GM19395 (cell line): ENCODE results near the gene HBG2.
"Not testable (repeated sequence)": the region's sequence is repeated elsewhere in the genome, so short reads cannot be mapped to it uniquely, and the experiment has no call there.

ENCODE experiments used
- ATAC-seq: cut with Tn5 transposase; IDR thresholded peaks from one replicate; pipeline ENCODE4 v1.9.1; 2021; ENCODE audit warnings: mild to moderate bottlenecking, moderate library complexity; ENCODE audit not compliant: unreplicated experiment

The HBG2 gene

GRCh38 chr11:5250543-5251204 lies 3.9 kb downstream of the HBG2 start:
- ATAC-seq, result no peak

- not testable (repeated sequence) for ATAC-seq
Measured at GRCh38 chr11:5249807-5250396, 4.7 kb downstream of the HBG2 start, which contains the start of gene HBG1. HBG1 (minus strand) TSS chr11:5249857; CDS start chr11:5249804, 53 bp downstream.

DNA sequence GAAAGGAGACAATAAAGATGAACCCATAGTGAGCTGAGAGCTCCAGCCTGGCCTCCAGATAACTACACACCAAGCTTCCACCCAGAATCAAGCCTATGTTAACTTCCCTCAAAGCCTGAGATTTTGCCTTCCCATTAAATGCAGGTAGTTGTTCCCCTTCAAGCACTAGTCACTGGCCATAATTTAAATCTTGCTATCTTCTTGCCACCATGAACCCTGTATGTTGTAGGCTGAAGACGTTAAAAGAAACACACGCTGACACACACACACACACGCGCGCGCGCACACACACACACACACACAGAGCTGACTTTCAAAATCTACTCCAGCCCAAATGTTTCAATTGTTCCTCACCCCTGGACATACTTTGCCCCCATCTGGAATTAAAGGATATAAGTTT lies 6.1 kb downstream of the HBG2 start:
- ATAC-seq, result not testable (repeated sequence)

DNA sequence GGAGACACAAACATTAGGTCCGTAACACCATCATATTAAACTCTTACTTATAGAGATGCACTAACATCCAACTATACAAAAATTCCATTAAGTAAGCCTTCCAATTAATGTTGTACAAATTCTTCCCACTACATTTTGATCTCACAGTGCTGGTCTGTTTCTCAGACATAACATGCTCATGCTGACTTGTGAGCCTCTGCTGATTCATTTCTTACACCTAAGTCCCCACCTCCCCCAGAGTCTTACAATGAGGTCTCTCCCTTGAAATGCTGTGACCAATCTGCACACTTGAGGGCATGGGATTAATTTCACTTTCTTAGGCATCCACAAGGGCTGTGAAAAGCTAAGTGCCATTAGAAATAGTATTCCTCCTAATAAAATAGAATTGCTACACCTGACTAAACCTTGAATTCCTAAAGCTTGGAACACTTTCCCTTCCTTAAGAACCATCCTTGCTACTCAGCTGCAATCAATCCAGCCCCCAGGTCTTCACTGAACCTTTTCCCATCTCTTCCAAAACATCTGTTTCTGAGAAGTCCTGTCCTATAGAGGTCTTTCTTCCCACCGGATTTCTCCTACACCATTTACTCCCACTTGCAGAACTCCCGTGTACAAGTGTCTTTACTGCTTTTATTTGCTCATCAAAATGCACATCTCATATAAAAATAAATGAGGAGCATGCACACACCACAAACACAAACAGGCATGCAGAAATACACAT lies 6.9 kb downstream of the HBG2 start:
- ATAC-seq, result no peak

DNA sequence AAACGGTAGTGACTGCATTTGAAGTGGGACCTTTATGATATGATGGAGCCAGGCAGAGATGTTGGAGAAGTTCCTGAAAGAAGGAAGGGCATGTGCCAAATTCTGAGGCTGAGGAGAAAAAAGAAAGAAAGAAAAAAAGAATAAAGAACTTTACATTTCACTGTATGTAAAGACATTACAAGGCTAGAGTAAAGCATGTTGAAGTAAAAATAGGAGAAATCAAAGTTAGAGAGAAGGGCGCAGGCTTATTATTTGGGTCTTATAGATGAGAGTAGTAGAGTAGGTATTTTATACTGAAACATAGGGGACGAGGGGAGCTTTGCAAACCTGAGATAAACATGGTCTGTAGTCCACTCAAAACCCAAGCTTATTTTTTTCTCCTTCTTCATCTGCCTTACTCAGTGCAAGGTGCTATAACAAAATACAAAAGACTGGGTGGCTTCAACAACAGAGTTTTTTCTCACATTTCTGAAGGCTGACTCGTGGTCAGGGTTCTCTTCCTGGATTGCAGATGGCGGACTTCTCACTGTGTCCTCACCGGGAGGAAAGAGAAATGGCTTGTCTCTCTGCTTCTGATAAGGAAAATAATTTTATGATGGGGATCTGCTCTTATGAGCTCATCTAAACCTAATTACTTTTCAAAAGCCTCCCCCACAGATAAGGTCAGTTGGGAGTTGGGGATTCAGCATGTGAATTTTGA lies 7.7 kb downstream of the HBG2 start:
- no peak for ATAC-seq

- no peak for ATAC-seq
Measured at GRCh38 chr11:5245155-5245554, 9.4 kb downstream of the HBG2 start.

- no peak for ATAC-seq
Measured at GRCh38 chr11:5243816-5244180, 10.8 kb downstream of the HBG2 start.

DNA sequence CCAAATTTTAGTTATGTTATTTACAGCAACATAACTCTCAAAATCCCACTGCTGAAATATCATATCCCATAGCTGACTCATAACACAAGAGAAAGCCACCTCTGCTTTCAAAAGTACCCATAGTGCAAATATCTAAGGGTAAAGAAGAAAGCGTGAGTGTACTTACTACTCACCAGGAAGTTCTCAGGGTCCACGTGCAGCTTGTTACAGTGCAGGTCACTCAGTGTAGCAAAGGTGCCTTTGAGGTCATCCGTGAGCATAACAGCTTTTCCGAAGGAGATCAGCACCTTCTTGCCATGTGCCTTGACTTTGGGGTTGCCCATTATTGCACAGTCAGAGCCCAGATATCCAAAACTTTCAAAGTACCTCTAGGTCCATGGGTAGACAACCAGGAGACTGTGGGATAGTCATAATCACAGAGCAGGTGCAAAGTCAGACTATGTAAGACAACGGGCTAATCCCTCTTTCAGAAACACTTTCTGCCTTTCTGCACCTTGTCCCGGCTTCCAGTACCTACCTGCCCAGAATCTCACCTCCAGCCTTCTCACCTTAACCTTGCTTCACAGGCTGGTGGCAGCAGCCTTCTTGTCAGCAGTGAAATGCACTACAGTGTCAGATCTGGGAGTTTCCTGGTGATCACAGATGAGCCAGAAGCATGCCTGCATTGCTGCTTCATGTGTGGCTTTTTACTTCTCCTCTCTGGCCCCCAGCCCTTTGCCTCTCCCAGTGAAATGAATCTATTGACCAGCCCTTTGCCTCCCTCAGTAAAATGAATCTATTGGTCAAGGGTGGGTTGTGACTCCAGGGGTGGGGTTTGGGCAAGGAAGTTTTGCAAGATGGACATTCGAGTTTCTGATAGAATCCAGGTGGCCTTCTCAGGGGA lies 11.4 kb downstream of the HBG2 start:
- ATAC-seq, result peak; percentile 66

- ATAC-seq, result no peak
Measured at GRCh38 chr11:5242208-5242607, 12.4 kb downstream of the HBG2 start.

GRCh38 chr11:5241458-5241857 lies 13.1 kb downstream of the HBG2 start:
- ATAC-seq, result no peak

DNA sequence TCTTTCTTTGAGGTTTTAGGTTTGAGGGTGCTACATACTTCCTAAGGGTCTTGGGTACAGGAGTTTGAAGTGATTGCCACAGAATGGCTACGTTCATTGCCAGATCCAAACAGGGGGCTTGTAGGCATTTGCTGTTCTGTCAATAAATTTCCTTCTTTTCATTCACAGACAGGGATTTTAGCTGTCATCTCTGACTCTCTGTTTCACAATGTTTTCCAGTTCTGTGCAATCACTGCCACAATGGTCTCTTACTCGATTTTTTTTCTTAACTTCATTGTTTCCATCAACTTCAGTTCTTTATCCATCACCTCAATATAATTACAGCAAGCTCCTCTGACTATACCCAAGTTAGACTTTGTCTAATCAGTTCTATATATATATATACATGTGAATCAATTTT lies 14.1 kb downstream of the HBG2 start:
- no peak for ATAC-seq

GRCh38 chr11:5240056-5240455 lies 14.5 kb downstream of the HBG2 start:
- ATAC-seq, result no peak

DNA sequence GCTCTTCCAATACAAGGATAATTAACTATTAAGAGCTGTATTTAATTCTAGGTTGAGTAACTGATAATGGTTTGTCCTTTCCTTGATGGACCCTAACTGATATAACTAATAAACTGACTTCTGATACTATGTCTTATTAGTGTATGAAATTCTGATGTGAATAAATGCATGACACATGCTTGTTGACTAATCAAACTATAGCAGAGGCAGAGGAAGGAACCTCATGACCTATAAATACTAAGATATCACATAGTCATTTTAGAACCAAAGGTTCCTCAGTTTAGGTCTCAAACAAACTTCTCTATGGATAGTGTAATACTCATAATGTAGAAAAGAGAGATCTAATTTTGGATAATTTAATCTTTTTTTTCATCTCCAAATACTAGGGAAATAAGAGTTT lies 15.5 kb downstream of the HBG2 start:
- ATAC-seq, result no peak

- ATAC-seq, result no peak
Measured at GRCh38 chr11:5238486-5238885, 16.1 kb downstream of the HBG2 start.

- no peak for ATAC-seq
Measured at GRCh38 chr11:5237420-5237819, 17.2 kb downstream of the HBG2 start.

- ATAC-seq, result no peak
Measured at GRCh38 chr11:5235364-5236095, 19.1 kb downstream of the HBG2 start.

- ATAC-seq, result peak; percentile 90
Measured at GRCh38 chr11:5234381-5234834, 20.2 kb downstream of the HBG2 start, which contains the start of gene HBD. HBD (minus strand) TSS chr11:5234483; CDS start chr11:5234433, 50 bp downstream.

GRCh38 chr11:5233307-5233706 lies 21.3 kb downstream of the HBG2 start:
- no peak for ATAC-seq

- ATAC-seq, result no peak
Measured at GRCh38 chr11:5232821-5233220, 21.8 kb downstream of the HBG2 start.

GRCh38 chr11:5232176-5232575 lies 22.4 kb downstream of the HBG2 start:
- ATAC-seq, result no peak
